DOHH2 (cell line): ENCODE data around the gene TRAK1.

ENCODE experiments used
- EZH2phosphoT487 ChIP-seq: fragments of 200-600 bp; sonication (generic); IDR thresholded peaks from 2 replicates; pipeline ENCODE4 v1.6.1; 2017; ENCODE audit warnings: borderline replicate concordance, mild to moderate bottlenecking, antibody characterized with exemption, low read length, moderate library complexity, mixed read lengths
- TF ChIP-seq, protein P1 (sequence below): fragments of 200-600 bp; sonication (generic); IDR thresholded peaks from one replicate; pipeline ENCODE4 v1.5.1; 2014; ENCODE audit warnings: antibody characterized with exemption, mild to moderate bottlenecking, low read depth, low read length; ENCODE audit not compliant: poor library complexity, severe bottlenecking

DNA sequence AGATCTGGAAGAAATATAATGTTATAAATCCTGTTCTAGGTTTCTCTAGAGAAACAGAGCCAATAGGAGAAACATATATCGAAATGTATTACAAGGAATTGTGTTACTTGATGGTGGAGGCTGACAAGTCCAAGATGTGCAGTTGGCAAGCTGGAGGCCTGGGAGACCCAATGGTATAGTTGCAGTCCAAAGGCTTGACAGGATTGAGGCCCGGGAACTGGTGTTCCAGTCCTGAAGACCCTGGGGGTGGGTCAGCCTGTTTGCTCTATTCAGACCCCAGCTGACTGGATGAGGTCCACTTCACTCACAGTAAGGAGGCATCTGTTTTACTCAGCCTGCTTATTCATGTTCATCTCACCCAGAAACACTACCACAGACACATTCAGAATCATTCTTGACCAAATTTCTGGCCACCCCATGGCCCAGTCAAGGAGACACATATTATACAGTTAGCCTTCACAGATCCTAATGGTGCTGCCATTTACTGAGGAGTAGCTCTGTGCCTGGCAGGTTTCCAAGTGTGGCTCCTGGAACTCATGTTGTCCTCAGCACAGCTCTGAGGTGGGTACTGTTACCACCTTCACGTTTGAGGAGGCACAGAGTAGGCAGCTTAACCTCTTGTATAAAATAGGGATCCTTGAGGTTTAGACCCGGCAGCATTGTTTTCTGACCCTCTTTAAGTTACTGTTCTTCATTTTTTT, 3.7 kb downstream of the TRAK1 start:
- TF ChIP-seq, protein P1, sequence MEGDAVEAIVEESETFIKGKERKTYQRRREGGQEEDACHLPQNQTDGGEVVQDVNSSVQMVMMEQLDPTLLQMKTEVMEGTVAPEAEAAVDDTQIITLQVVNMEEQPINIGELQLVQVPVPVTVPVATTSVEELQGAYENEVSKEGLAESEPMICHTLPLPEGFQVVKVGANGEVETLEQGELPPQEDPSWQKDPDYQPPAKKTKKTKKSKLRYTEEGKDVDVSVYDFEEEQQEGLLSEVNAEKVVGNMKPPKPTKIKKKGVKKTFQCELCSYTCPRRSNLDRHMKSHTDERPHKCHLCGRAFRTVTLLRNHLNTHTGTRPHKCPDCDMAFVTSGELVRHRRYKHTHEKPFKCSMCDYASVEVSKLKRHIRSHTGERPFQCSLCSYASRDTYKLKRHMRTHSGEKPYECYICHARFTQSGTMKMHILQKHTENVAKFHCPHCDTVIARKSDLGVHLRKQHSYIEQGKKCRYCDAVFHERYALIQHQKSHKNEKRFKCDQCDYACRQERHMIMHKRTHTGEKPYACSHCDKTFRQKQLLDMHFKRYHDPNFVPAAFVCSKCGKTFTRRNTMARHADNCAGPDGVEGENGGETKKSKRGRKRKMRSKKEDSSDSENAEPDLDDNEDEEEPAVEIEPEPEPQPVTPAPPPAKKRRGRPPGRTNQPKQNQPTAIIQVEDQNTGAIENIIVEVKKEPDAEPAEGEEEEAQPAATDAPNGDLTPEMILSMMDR, result no peak
- no peak for TF ChIP-seq EZH2phosphoT487
